ENCODE measurements around the gene TPX2.

Gene TPX2

DNA sequence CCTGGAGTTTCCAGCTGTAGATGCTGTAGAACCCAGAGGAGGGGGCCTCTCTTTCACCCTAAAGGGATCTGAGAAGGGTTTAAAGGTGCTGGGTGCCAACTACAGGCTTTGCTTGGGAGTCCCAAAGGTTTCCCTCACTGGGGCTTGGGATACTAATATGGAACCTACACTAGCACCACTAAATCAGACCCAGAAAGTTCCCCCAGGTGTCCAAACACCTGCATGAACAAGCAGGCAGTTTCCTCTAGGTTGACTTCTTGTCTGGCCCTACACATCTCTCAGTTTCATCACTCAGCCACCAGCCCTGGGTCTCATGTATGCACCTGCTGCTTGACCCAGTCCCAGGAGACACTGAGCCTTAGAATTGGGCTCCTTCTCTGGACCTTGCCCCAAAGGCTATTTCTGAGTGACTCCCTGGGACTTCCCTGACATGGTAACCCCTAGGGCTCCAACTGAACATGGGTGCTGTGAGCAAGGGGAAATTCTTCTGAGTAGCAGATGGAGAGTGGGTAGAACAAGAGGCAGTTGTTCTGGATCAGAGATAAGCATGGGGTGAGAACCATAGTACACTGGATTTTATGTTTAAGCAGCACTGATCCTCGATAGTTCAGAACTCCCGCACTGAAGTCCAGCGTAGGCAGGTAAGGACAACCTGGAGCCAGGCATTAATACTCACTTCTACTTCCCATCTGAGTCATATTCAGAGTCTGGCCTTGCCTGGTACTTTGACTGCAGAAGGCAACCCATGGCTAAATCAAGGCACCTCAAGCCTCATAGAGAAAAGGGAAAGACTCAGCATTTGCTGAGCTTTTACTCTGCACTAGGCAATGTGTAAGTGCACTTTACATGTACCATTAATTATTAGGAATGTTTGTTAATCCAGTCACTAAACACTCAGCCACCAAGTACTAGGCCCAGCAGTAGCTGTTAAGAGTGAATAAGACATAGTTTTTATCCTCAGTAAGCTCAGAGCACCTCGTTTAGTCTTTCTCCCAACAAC lies 33.2 kb upstream of the TPX2 start:
- no peak for DNase-seq (ENCODE audit: low spot score)

DNA sequence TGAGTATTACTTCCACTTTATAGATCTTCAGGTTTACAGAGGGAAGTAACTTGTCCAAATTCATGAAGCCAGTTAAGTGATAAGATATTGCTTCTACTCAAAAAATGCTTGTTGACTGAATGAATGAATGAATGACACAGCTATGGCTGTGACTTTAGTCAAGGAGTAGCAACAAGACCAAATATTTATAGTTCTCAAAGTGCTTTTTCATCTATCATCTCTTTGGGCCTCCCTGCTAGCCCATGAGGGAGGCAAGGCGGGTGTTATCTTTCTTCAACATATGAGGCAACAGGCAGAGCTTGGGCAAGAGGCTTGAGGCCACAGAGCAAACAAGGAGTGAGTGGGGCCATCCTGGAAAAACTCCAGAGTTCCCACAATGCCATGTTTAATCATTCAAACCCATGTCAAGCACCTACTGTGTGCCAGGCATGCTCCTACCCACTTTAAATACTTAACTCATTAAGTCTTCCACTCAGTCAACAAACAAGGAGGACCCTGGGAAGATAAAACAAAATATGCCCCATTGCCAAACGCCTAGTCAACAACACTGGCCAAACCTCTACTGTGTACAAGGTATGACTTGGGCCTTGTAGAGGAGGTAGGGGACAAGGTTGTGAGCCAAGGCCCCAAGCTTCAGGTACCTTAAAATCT lies 32.4 kb upstream of the TPX2 start:
- DNase-seq (ENCODE audit: low spot score): no peak

DNA sequence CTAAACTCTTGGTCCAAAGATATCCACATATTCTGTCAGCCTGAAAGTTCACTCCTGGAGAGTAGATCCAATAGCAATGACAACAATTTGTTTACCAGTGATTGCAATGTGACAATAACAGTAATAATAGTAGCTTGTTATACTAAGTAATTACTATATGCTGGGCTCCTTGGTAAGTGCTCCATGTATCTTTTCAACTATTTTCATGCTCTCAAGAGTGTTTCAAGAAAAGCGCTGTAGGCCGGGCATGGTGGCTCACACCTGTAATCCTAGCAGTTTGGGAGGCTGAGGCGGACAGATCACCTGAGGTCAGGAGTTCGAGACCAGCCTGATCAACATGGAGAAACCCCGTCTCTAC lies 31.9 kb upstream of the TPX2 start:
- DNase-seq (ENCODE audit: low spot score): no peak

DNA sequence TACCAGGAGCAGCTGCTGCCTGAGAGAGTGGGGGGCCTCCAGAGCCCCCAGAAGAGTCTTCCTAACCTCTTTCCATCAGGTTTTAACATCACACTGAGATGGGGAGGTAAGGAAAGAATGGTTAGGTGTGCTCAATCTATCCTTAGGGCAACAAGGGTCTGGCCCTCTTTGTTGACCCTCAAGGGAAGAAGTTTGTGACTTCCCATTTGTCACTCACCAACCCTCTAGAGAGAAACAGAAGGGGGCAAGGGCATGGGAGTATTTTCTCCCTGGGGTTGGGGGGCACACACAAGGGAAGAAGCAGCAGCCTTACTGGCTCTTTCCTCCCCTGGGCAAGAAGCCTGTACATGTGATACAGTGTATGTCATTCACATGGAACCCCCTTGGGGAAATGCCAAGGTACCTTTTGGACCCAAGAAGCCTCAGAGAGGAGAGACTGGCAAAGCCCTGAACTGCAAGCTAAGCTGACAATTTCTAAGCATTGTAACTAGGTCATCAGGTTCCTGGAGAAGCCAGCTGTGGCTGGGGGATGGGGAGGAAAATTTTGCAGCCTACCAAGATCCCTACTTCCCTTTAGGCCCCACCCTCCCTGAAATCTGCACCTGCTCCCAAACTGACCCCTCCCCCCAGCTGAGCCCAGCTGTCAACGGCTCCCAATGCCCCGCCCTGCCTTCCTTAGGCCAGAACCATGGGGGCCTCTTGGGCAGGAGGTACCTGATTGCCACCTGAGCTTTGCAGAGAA lies 30.9 kb upstream of the TPX2 start:
- no peak for DNase-seq (ENCODE audit: low spot score)

DNA sequence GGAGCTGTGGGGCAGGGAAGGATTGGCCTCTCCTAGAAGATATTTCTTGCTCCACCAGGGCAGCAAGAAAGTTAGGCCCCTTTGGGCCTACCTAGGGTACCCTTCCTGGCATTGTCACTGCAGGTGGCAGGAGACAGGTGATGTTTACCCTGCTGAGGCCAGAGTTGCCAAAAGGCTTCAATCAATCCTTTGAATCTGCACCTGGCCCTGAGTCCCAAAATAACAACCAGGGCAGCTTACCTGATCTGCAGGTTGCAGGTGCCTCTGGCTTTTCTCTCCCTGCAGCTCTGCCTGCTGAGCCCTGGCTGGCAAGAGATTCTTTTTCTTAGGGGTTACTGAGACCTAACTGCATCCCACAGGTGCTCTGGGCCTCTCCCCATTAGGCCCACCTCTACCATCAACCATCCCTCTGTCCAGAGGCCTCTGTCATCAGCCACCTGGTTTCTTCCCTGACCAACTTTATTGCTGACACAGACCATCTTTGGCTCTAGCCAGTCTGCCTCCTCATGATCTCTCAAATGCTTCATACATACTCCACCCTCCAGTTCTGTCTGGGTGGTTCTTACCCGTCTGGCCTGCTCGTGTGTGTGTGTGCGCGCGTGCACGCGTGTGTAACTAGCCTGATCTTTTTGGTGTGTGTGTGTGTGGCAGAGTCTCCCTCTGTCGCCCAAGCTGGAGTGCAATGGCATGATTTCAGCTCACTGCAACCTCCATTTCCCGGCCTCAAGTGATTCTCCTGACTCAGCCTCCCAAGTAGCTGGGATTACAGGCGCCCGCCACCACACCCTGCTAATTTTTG lies 30.2 kb upstream of the TPX2 start:
- no peak for DNase-seq (ENCODE audit: low spot score)

DNA sequence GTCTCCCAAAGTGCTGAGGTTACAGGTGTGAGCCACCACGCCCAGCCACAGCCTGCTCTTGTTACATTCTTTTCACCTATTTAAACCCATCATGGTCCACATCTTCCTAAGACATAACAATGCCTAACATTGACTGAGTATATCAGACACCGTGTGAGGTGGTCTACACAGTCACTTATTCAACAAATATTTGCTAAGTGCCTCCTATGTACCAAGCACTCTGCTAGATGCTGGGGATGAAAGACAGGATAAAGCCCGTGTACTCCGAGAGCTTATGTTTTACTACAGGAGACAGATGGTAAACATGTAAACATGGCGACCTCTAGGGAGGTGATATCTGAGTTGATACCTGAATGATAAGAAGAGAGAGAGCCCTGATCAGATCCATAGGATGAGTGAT lies 29.2 kb upstream of the TPX2 start:
- no peak for DNase-seq (ENCODE audit: low spot score)

DNA sequence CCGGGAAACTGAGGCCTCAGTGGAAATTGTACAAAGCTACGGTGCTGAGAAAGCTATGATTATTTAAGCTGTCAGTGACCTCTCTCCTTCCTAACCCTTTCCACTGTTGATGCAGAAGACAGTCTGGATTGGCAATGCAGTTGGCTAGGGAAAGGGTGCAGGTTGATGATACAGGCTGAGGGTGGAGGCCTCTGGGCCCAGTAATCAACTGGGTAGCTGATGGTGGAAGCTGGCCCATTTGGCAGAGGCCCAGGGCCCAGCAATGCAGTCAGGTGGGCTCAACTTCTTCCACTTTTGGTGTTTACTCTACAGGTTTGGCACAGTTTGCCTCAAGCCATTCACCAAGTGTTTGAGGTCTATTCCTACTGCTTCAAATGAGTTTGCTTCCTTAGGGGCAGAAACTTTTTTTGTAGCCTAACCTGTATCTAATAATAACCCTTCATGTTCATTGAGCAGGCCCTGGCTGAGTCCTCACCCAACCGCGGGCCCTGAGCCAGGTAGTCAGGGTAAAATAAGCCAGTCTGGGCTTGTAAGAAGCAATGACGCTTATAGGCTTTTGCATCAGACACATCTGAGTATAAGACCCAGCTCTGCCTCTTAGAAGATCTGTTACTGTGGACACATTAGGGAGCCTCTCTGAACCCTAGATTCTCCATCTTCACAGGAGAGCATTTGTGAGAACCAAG lies 28.5 kb upstream of the TPX2 start:
- no peak for DNase-seq (ENCODE audit: low spot score)

DNA sequence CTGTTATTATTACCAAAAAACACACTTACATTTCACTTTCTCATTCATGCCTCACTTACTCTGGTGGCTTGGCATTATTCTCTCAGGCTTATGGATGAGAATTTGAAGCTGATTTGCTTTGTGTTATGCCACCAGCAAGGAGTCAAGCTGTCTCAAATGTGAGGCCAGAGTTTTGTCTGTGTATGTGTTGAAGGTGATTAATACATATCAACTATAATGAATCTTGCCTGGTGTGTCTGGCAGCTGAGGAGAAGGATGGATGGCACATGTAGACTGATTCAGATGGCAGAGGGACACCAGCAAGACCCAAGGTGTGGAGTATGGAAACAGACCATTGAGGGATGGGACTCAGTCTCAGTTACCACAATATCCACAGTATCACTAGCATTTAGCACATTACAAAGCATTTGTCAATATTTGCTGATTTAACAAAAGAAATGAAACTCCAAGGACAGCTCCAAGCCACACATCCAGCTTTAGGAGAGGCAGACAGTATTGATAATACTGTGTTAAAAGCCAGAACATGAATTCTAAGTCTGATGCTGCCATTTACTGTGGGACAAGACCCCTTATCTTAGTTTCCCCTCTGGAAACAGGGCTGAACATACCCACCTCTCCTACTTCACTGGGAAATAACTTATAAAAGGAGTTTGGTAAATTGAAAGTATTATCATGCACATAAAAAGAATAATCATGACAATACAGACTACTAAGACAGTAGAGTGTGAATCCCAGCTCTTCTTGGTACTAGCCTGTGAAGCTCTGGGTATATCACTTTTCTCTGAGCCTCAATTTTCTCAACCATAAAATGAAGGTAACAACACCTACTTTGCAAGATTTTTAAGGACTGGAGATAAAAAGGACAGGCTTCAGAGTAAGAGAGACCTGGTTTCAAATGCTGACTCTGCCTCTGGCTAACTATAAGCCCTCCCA lies 27.6 kb upstream of the TPX2 start:
- no peak for DNase-seq (ENCODE audit: low spot score)

DNA sequence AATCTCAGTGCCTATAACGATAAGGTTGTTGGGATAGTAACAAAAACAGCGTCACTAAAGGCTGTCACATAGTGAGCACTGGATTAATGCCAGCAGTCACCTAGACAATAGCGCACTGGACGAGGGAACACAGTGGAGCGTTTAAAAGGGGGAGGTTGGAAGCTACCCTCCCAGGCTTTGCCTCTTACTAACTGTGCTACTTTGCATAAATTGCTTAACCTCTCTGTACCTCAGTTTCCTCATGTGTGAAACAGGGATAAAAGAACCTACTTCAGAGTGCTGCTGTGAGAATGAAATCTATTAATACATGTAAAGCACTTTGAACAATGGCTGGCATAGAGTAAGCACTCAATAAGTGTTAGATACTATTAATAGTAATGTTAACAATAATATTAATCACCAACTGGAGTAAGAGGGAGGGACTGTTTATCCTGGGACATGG lies 27.0 kb upstream of the TPX2 start:
- peak; percentile 63 for DNase-seq (ENCODE audit: low spot score)

DNA sequence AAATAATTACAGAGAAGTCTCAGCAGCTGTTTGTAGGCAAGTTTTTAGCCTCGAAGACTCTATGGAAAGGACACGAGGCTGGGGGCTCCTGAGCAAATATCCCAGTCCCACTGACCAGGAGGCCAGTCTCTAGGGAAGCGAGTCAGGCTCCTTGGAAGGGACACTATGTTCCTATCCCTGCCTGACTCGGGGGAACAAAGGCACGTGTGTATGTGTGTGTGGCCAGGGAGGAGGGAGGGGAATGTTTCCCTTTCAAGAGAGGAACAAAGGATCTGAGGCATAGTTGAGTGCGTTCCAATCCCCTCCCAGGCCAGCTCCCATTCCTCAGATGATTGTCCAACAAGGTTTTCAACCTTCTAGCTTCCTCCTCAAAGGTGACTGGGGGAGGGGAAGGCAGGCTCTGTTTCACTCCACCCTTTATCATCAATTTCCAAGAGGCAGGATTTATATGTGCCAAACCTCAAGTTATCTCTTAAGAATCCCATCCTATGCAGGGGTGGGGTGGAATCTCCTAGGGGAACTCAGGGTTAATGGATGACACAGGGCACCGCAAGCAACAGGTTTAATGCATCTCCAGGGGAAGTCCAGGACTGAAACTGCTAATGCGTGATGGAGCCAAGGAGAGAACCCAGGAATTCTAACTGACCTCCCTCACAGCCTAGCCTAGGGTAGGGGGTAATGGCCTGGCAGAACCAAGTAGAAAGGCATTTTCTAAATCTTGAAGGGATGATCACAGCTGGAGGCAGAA lies 26.4 kb upstream of the TPX2 start:
- peak; percentile 96 for DNase-seq (ENCODE audit: low spot score)

DNA sequence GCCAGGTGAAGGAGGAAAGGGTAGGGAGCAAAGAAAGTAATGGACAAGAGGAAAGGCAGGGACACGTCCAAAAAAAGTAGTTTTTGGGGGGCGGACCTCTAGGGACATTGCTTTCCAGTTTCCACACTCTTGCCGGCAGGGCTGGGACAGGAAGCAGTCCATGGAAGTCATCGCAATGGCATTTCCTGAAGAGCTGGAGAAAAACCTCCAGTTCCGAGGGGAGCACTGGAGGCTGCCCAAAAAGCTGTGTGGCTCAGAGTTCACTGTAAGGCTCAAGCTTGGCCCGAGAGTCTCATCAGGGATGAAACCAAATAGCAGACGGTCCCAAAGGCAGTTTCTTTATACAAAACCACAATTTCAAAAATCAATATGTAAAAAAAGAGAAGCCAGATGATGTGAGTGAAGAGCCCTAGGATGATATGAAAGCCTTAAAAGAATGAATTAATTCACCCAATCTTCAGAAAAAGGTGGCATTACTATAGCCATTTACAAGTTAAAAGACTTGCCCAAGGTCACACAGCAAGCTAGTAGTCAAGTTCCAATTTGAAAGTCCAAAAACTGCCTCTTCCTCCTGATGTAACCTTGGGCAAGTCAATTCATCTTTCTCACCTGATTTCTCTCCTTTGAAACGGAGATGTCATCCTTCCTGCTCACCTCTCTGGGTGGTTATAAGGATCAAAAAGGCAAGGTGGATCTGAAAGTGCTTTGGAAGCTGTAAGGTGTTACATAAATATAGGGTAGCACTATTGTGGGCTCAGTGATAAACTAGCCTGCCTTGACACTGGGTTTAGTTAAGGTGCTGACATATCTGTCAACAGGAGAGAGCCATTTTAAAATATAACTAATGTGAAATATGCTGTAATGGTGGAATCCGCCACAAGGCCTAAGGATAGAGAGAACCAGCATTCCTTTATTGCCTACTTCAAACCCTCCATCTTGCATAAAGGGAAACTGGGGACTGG lies 25.5 kb upstream of the TPX2 start:
- no peak for DNase-seq (ENCODE audit: low spot score)

DNA sequence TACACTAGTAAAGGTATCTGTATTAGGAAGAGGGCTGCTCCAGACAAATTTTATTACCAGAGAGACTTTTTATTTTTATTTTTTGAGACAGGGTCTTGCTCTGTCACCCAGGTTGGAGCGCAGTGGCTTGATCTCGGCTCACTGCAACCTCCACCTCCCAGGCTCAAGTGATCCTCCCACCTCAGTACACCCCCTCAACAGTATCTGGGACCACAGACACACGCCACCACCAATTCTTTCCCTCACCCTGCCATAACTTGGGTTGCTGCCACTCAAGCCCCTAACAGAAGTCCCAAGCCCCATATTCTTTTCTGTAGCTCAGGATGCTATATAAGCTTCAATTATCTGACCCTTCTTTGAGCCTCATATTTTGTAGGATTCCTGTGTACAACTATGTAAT lies 23.3 kb upstream of the TPX2 start:
- DNase-seq (ENCODE audit: low spot score): no peak

DNA sequence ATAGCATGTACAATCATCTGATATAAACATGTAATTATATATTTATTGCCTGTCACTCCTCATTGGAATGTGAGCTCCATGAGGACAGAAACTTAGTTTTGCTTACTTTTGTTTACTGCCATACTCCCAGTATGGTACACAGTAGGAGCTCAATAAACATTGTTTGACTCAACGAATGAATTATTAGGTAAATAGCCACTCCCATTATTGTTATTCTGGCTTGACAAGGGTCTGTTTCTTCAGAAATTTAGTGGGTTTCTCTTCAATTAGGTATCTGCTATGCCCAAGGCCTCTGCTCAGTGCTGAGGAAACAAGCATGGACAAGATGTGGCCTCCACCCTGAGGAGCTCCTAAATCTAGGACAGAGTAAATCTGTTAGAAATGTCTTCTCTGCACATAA lies 22.7 kb upstream of the TPX2 start:
- no peak for DNase-seq (ENCODE audit: low spot score)

DNA sequence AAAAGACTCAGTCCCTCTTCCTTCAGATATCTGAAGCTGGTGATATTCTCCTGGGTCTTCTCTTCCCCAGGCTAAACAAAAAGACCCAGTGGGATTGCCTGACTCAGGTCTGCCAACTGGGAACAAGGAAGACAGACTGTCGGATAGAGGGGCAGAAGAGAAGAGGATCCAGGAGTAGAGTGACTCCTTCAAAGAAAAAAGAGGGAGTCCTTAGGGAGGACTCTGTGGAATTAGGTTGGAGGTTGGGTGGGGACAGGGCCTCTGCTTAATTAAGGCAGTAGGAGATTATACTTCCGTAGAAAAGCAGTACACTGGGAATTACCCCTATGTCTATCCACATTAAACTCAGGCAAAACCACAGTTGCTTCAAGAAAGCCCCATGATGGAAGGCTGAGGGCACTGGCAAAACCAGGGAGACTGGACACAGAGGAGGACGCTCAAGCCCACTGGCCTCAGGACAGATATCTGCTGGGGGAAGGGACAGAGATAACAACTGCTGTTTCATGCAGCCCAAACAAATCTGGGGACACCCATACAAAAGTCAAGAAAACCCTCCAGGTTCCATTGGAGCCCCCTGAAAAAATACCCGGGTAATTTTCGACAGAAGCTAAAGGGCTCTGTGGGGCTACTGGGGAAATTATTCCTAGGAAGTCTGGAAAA lies 22.1 kb upstream of the TPX2 start:
- DNase-seq (ENCODE audit: low spot score): no peak

DNA sequence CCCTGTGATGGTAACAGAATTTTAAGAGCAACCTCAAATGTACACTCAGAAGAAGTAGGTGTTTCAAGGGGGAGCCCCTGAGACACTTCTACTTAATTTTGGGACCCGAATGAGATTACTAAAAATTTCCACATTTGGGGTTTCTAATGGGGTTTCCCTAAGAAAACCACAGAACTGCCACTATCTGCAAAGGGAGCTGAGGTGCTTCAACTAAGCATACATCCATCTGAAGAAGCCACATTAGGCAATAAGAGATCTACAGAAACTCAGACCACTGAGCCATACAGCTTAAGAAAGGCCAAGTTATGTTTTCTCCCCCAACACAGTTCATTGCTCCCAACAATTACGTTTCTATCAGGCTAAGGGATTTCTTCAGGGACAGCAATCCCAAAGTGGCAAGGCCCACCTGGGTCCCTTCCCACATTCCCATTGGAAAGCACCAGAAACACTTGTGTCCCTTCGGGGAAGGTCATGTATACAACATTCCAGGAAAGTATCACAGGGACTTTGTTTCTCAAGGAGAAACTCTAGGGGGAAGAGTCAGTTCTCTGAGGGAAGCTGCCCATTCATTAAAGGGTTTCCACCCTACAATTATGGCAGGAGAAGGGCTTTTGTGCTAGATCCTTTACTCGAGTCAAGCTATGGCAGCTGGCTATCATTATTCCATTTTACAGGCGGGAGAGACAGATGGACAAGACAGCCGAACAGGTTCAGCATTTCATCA lies 21.4 kb upstream of the TPX2 start:
- no peak for DNase-seq (ENCODE audit: low spot score)

DNA sequence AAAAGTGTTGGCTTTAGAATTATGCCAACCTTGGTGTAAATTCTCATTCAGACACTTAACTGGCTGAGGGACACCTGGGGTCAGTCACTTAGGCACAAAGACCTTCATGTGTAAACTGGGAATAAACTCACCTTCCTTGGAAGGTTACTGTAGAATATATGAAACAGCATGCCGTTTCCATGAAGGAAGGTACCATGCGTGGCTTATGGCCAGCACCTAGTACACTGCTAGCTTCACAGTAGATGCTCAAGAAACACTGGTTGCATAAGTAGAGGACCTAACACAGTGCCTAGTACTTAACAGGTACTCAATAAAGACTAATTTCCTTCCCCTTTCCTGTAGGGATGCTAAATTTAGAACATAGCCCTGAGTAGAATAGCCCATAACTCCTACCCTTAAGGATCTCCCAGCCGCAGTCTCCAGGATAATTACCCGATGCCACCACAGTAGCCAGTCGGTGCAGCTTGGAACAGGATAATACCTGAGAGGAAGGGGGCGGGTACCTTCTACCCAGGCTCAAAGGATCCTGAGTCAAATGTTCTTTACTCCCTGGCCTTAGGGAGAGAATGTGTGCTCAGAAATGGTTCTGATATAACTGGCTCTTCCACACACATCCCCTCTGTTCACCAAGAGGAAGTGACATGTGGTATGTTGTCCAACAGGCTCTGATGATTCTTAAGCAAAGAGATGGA lies 20.0 kb upstream of the TPX2 start:
- no peak for DNase-seq (ENCODE audit: low spot score)
